ENCODE measurements around the gene ACSF3. TPM values are rescaled to one million over a fixed set of nuclear protein-coding genes. Genes with fewer than 3 reads are reported as not detected.
"Not testable (repeated sequence)": the region's sequence is repeated elsewhere in the genome, so short reads cannot be mapped to it uniquely, and the experiment has no call there.

Gene ACSF3
- total RNA-seq, 1 donor from 2014 or later: 35.7 TPM

- H3K27me3 Mint-ChIP-seq (ENCODE audit: low read depth): peaks cover 15% of the 10 kb centered on the region
- no peak overlapping the region for H3K27ac Mint-ChIP-seq
- no peaks in the 10 kb centered on the region for H3K4me1 Mint-ChIP-seq
- TF ChIP-seq CTCF (IDR thresholded peaks at IDR 0.05; ENCODE audit: unreplicated experiment): no peak
- no peaks in the 10 kb centered on the region for H3K36me3 Mint-ChIP-seq
- no peak overlapping the region for H3K4me3 Mint-ChIP-seq
- no peak for DNase-seq (ENCODE audit: low spot score in 2 of 2, unreplicated experiment in 2 of 2)
- no peaks in the 10 kb centered on the region for H3K9me3 Mint-ChIP-seq
Measured at GRCh38 chr16:89184677-89184932, 91.0 kb downstream of the ACSF3 start.

- no peak for TF ChIP-seq CTCF (IDR thresholded peaks at IDR 0.05; ENCODE audit: unreplicated experiment)
Measured at GRCh38 chr16:89184933-89185794, 91.5 kb downstream of the ACSF3 start.

GRCh38 chr16:89185887-89186592, 92.4 kb downstream of the ACSF3 start:
- not testable (repeated sequence) for H3K27ac Mint-ChIP-seq; DNase-seq (ENCODE audit: low spot score in 2 of 2, unreplicated experiment in 2 of 2); H3K4me3 Mint-ChIP-seq; H3K9me3 Mint-ChIP-seq; H3K36me3 Mint-ChIP-seq; H3K4me1 Mint-ChIP-seq
- H3K27me3 Mint-ChIP-seq (ENCODE audit: low read depth): peaks cover 26% of the 10 kb centered on the region

More at GRCh38 chr16:89184933-89185794, 91.5 kb downstream of the ACSF3 start:
- no peak overlapping the region for H3K27ac Mint-ChIP-seq
- peaks cover 21% of the 10 kb centered on the region for H3K27me3 Mint-ChIP-seq (ENCODE audit: low read depth)
- no peaks in the 10 kb centered on the region for H3K4me1 Mint-ChIP-seq
- peak in 1 of 2 experiments; percentile 11 for DNase-seq (ENCODE audit: low spot score in 2 of 2, unreplicated experiment in 2 of 2)
- H3K36me3 Mint-ChIP-seq: no peaks in the 10 kb centered on the region
- H3K9me3 Mint-ChIP-seq: no peaks in the 10 kb centered on the region
- H3K4me3 Mint-ChIP-seq: no peak overlapping the region

GRCh38 chr16:89186593-89187031, 93.0 kb downstream of the ACSF3 start:
- H3K4me1 Mint-ChIP-seq; H3K36me3 Mint-ChIP-seq; H3K27ac Mint-ChIP-seq; DNase-seq (ENCODE audit: low spot score in 2 of 2, unreplicated experiment in 2 of 2); H3K4me3 Mint-ChIP-seq; H3K9me3 Mint-ChIP-seq: not testable (repeated sequence)
- H3K27me3 Mint-ChIP-seq (ENCODE audit: low read depth): peaks cover 30% of the 10 kb centered on the region

- Mint-ChIP-seq H3K9me3 (no peaks in the 10 kb centered on the region), H3K27me3 (ENCODE audit: low read depth) (peaks cover 30% of the 10 kb centered on the region), H3K4me3 (no peak overlapping the region), H3K36me3 (no peaks in the 10 kb centered on the region), H3K4me1 (no peaks in the 10 kb centered on the region), H3K27ac (peak overlapping the region; percentile 53)
- peak in 1 of 2 experiments; percentile 14 for DNase-seq (ENCODE audit: low spot score in 2 of 2, unreplicated experiment in 2 of 2)
- no peak for TF ChIP-seq CTCF (IDR thresholded peaks at IDR 0.05; ENCODE audit: unreplicated experiment)
Measured at GRCh38 chr16:89187032-89187769, 93.5 kb downstream of the ACSF3 start.

- Mint-ChIP-seq H3K36me3 (no peaks in the 10 kb centered on the region), H3K9me3 (no peaks in the 10 kb centered on the region), H3K4me1 (no peaks in the 10 kb centered on the region), H3K27ac (no peak overlapping the region), H3K4me3 (no peak overlapping the region), H3K27me3 (ENCODE audit: low read depth) (peaks cover 29% of the 10 kb centered on the region)
- DNase-seq (ENCODE audit: low spot score in 2 of 2, unreplicated experiment in 2 of 2): no peak
- TF ChIP-seq CTCF (IDR thresholded peaks at IDR 0.05; ENCODE audit: unreplicated experiment): no peak
Measured at GRCh38 chr16:89187770-89188392, 94.2 kb downstream of the ACSF3 start.

GRCh38 chr16:89188471-89189357, 95.1 kb downstream of the ACSF3 start:
- not testable (repeated sequence) for H3K9me3 Mint-ChIP-seq; DNase-seq (ENCODE audit: low spot score in 2 of 2, unreplicated experiment in 2 of 2); H3K27ac Mint-ChIP-seq; H3K4me1 Mint-ChIP-seq; H3K36me3 Mint-ChIP-seq; H3K4me3 Mint-ChIP-seq
- peaks cover 24% of the 10 kb centered on the region for H3K27me3 Mint-ChIP-seq (ENCODE audit: low read depth)
